ENCODE results near the gene GBE1. TPM values are rescaled to one million over a fixed set of nuclear protein-coding genes. Genes with fewer than 3 reads are reported as not detected.

The GBE1 gene
- total RNA-seq, 1 donor from 2014 or later = 10.9 TPM

DNA sequence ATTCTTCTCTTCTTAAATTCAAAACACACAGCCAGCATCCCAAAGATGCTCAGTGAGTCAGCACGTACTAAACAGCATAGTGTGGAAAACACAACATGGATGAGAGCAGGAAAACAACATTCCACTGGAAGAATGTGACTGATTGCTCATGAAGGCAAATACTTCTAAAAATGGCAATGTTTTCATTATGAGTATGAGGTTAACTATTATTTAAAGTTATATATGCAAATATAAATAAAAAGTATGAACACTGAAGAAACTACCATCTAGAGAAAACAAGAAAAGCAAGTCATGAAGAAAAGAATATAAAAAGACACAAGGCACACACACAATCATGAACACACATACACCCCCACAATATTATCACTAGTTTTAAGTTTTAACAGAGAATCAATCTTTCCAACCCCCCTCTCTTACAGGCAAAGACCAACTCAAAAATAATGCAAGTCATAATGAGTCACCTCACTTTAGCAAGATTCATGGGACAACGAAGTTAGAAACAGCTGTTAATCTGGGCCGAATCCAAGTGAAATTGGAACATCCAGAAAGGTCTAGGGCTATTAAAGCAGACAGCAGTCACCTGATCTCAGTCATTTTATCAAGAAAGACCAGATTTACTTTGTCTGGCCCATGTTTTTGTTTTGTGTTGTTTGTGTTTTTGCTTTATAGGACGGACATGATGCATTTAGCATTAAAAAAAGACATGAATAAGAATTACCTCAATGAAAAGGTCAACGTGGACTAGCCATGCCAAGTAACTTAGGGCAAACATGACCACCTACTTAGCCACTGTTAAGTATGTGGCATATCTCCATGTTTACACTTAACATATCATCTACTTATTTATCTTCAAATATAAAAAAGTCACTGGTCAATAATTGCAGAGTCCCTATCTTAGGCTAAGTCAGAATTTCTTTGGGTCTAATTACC, 18.1 kb downstream of the GBE1 start:
- no peak overlapping the region for H3K4me3 Mint-ChIP-seq (ENCODE audit: low read depth)
- H3K4me1 Mint-ChIP-seq (ENCODE audit: low read depth) = peaks cover 9% of the 10 kb centered on the region
- H3K27ac Mint-ChIP-seq = no peak overlapping the region
- H3K27me3 Mint-ChIP-seq = no peaks in the 10 kb centered on the region
- DNase-seq (ENCODE audit: low spot score, unreplicated experiment) = no peak
- TF ChIP-seq, protein P1, sequence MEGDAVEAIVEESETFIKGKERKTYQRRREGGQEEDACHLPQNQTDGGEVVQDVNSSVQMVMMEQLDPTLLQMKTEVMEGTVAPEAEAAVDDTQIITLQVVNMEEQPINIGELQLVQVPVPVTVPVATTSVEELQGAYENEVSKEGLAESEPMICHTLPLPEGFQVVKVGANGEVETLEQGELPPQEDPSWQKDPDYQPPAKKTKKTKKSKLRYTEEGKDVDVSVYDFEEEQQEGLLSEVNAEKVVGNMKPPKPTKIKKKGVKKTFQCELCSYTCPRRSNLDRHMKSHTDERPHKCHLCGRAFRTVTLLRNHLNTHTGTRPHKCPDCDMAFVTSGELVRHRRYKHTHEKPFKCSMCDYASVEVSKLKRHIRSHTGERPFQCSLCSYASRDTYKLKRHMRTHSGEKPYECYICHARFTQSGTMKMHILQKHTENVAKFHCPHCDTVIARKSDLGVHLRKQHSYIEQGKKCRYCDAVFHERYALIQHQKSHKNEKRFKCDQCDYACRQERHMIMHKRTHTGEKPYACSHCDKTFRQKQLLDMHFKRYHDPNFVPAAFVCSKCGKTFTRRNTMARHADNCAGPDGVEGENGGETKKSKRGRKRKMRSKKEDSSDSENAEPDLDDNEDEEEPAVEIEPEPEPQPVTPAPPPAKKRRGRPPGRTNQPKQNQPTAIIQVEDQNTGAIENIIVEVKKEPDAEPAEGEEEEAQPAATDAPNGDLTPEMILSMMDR (IDR thresholded peaks at IDR 0.05; ENCODE audit: unreplicated experiment) = no peak
- no peaks in the 10 kb centered on the region for H3K36me3 Mint-ChIP-seq (ENCODE audit: insufficient read depth)
- H3K9me3 Mint-ChIP-seq (ENCODE audit: low read depth) = no peaks in the 10 kb centered on the region

DNA sequence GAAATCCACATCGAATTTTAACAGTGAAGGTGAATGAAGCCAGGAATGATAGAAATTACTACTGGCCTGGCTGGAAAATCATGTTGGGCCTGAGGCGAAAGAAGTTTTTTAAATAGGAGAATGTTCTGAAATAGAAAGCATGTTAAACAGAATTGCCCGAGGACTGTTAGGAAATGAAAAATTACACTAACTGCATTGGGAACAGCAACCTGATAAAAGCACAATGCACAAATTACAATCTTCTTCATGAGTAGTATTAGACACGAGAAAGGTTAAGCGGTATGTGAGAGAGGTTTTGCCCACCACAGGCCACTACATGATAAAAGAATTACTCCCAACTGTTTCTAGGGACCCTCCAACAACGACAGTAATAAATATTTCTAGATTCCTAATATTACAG, 18.9 kb downstream of the GBE1 start:
- H3K9me3 Mint-ChIP-seq (ENCODE audit: low read depth) = no peaks in the 10 kb centered on the region
- peaks cover 9% of the 10 kb centered on the region for H3K4me1 Mint-ChIP-seq (ENCODE audit: low read depth)
- no peak for DNase-seq (ENCODE audit: low spot score, unreplicated experiment)
- H3K27ac Mint-ChIP-seq = no peak overlapping the region
- no peaks in the 10 kb centered on the region for H3K27me3 Mint-ChIP-seq
- TF ChIP-seq, protein P1 (IDR thresholded peaks at IDR 0.05; ENCODE audit: unreplicated experiment) = no peak
- no peak overlapping the region for H3K4me3 Mint-ChIP-seq (ENCODE audit: low read depth)
- H3K36me3 Mint-ChIP-seq (ENCODE audit: insufficient read depth) = no peaks in the 10 kb centered on the region

DNA sequence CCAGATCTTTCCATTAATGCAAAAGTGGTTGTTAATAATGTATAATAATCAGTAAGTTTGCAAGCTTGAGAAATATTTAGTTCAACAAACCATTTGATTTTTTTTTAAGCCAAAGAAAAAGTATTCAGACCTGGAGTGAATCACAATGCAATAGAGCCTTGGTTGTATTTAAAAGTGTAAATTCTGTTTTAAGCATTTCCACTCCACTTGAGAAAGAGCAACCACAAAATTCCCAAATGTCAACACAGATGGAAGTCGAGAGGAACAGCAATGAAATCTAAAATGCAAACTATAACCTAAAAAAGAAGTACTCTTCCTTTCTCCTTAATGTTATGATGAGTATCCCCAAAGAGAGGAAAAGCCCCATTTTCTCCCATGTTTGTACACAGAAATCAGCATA, 20.2 kb downstream of the GBE1 start:
- Mint-ChIP-seq H3K9me3 (ENCODE audit: low read depth) (no peaks in the 10 kb centered on the region), H3K4me1 (ENCODE audit: low read depth) (peaks cover 9% of the 10 kb centered on the region), H3K4me3 (ENCODE audit: low read depth) (no peak overlapping the region), H3K36me3 (ENCODE audit: insufficient read depth) (no peaks in the 10 kb centered on the region), H3K27ac (no peak overlapping the region), H3K27me3 (no peaks in the 10 kb centered on the region)
- DNase-seq (ENCODE audit: low spot score, unreplicated experiment) = no peak
- TF ChIP-seq, protein P1 (IDR thresholded peaks at IDR 0.05; ENCODE audit: unreplicated experiment) = no peak

DNA sequence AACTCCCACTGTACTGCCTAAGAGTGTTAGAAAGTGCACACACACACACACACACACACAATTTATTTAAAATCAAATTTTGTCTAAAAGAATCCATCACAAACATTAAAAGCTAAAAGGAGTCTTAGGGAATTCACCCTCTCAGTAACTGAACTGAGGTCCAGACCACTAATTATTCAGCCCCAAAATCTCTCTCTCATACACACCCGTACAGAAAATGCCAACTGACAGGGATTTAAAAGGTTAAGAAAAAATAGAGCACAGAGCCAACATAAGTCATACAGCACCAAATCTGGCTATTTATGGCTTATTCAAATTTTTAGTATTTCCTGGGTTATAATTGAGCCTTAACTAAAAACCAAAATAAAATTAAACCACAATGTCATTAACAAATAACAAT, 20.7 kb downstream of the GBE1 start:
- TF ChIP-seq, protein P1 (IDR thresholded peaks at IDR 0.05; ENCODE audit: unreplicated experiment) = no peak
- Mint-ChIP-seq H3K27ac (peak overlapping the region; percentile 15), H3K4me1 (ENCODE audit: low read depth) (peaks cover 9% of the 10 kb centered on the region), H3K9me3 (ENCODE audit: low read depth) (no peaks in the 10 kb centered on the region), H3K27me3 (no peaks in the 10 kb centered on the region), H3K36me3 (ENCODE audit: insufficient read depth) (no peaks in the 10 kb centered on the region), H3K4me3 (ENCODE audit: low read depth) (no peak overlapping the region)
- DNase-seq (ENCODE audit: low spot score, unreplicated experiment) = no peak

DNA sequence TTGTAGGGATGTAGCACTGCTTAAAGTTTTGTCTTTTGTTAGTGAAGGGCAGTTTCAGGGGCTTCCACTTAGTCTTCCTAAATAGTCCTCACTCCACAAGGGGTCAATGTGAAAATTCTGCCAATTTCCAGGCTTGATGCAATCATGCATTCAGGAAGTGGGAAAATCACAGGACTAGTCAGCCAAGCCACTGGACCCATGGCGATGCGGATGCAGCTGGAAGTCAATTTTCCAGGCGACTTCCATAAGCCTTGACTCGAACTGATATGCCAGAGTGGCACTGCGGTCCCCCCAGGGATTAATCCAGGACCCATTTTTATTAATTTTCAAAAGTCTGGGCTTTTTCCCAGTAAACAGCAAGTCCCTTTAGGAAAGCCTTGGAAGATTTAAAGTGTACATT, 26.1 kb downstream of the GBE1 start:
- DNase-seq (ENCODE audit: low spot score, unreplicated experiment) = no peak
- Mint-ChIP-seq H3K4me1 (ENCODE audit: low read depth) (no peaks in the 10 kb centered on the region), H3K36me3 (ENCODE audit: insufficient read depth) (no peaks in the 10 kb centered on the region), H3K4me3 (ENCODE audit: low read depth) (no peak overlapping the region), H3K27me3 (no peaks in the 10 kb centered on the region), H3K27ac (no peak overlapping the region), H3K9me3 (ENCODE audit: low read depth) (peaks cover 4% of the 10 kb centered on the region)
- TF ChIP-seq, protein P1 (IDR thresholded peaks at IDR 0.05; ENCODE audit: unreplicated experiment) = no peak
